ENCODE measurements around the gene MYO1F.

MYO1F gene

DNA sequence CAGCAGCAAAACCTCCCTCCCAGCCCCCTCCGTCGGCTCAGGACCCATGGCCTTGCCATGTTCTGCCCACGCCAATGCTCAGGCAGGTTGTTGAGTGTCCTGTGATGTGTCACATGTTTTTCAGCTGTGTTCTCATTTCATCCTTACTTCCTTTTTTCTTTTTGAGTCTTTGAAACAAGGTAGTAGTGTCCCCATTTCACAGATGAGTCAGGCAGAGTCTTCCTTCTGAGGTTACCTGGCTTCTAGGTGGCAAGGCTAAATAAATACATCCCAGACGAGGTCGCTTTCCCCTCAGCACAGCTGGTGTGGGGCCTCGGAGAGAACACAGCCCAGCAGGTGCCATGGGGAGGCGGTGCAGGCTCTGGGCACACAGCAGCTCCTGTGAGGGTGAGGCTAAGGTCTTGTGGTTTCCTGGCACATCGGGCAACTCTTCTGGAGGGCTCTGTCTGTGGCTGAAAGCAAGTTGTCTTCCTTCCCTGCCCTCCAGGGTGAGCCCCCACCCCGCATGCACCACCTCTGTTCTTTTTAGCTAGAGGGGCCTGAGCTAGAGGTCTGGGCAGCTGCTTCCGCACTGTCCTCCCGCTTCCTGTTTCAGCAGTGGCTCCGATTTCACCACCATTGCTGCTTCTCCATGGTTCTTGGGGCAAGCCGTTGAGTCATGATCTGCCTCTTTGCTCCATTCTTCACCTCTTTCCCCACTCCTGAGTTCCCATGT is 89.9 kb downstream of the MYO1F start:
- Histone ChIP-seq H3K4me2 (ENCODE audit: low read length) (no peak overlapping the region), H3K27me3 (ENCODE audit: insufficient read depth, low read length, poor library complexity) (no peaks in the 10 kb centered on the region), H3K79me1 (ENCODE audit: low read length) (peaks cover 7% of the 10 kb centered on the region), H3K56ac (ENCODE audit: low read length) (no peak overlapping the region), H3K79me2 (ENCODE audit: control insufficient read depth, insufficient read depth, low read length) (peaks cover 8% of the 10 kb centered on the region), H3K4ac (ENCODE audit: low read depth, low read length) (no peak overlapping the region), H3K36me3 (ENCODE audit: control insufficient read depth, insufficient read depth, low read length) (peaks cover 25% of the 10 kb centered on the region), H3K23ac (ENCODE audit: low read length) (no peak overlapping the region), H2AK5ac (ENCODE audit: low read length) (no peak overlapping the region), H3K4me3 (ENCODE audit: low read length) (no peak overlapping the region), H3K4me1 (ENCODE audit: control insufficient read depth, low read depth, low read length) (no peaks in the 10 kb centered on the region), H3K27ac (ENCODE audit: low read depth, low read length) (peak overlapping the region; percentile 38), H2BK120ac (ENCODE audit: low read depth, low read length) (no peak overlapping the region), H3K18ac (ENCODE audit: low read length) (no peak overlapping the region), H3K9ac (ENCODE audit: low read length) (no peak overlapping the region), H4K8ac (ENCODE audit: low read depth, low read length) (no peak overlapping the region), H2BK15ac (replicated peaks; ENCODE audit: low read depth) (no peak overlapping the region), H2BK5ac (ENCODE audit: low read length) (no peak overlapping the region), H4K5ac (ENCODE audit: low read length) (no peak overlapping the region)
- no CpG with 5 or more reads among the region's 13 CpGs for WGBS (ENCODE audit: extremely low coverage, insufficient coverage, low lambda C conversion rate)
- peak; percentile 16 for DNase-seq

DNA sequence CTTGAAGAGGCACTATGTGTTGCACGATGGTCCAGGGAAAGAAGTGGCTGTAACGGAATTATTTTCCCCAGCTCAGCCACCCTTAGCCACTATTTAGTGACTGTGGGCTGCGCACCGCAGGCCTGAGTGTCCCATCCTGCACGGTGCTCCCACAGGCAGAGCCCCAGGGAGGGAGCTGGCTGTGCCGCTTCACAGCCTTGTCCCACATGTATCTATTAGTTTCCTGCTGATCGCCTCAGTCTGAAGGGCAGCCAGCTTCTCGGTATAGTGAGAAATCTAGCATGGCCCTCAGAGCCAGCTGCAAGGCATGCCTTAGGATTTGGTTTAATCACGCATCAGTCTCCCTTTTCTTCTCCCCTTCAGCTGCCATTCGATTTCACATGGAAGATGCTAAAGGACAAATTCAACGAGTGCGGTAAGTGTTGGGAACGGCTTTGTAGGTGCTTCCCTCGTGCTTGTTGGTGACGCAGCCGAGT is 90.5 kb downstream of the MYO1F start:
- Histone ChIP-seq H3K79me1 (ENCODE audit: low read length) (peaks cover 9% of the 10 kb centered on the region), H3K9ac (ENCODE audit: low read length) (no peak overlapping the region), H3K79me2 (ENCODE audit: control insufficient read depth, insufficient read depth, low read length) (peaks cover 11% of the 10 kb centered on the region), H4K5ac (ENCODE audit: low read length) (no peak overlapping the region), H2BK15ac (replicated peaks; ENCODE audit: low read depth) (no peak overlapping the region), H3K18ac (ENCODE audit: low read length) (no peak overlapping the region), H3K4me2 (ENCODE audit: low read length) (no peak overlapping the region), H3K23ac (ENCODE audit: low read length) (no peak overlapping the region), H3K4me3 (ENCODE audit: low read length) (no peak overlapping the region), H2BK5ac (ENCODE audit: low read length) (no peak overlapping the region), H3K4ac (ENCODE audit: low read depth, low read length) (no peak overlapping the region), H3K4me1 (ENCODE audit: control insufficient read depth, low read depth, low read length) (no peaks in the 10 kb centered on the region), H3K36me3 (ENCODE audit: control insufficient read depth, insufficient read depth, low read length) (peaks cover 25% of the 10 kb centered on the region), H3K27ac (ENCODE audit: low read depth, low read length) (no peak overlapping the region), H4K8ac (ENCODE audit: low read depth, low read length) (no peak overlapping the region), H2BK120ac (ENCODE audit: low read depth, low read length) (no peak overlapping the region), H3K27me3 (ENCODE audit: insufficient read depth, low read length, poor library complexity) (no peaks in the 10 kb centered on the region), H2AK5ac (ENCODE audit: low read length) (no peak overlapping the region), H3K56ac (ENCODE audit: low read length) (no peak overlapping the region)
- WGBS (ENCODE audit: extremely low coverage, insufficient coverage, low lambda C conversion rate), result no CpG with 5 or more reads among the region's 16 CpGs
- DNase-seq, result no peak

GRCh38 chr19:8485561-8486371 is 91.5 kb downstream of the MYO1F start:
- Histone ChIP-seq H4K8ac (ENCODE audit: low read depth, low read length) (no peak overlapping the region), H4K5ac (ENCODE audit: low read length) (no peak overlapping the region), H3K79me2 (ENCODE audit: control insufficient read depth, insufficient read depth, low read length) (peaks cover 20% of the 10 kb centered on the region), H2BK15ac (replicated peaks; ENCODE audit: low read depth) (no peak overlapping the region), H3K56ac (ENCODE audit: low read length) (no peak overlapping the region), H3K79me1 (ENCODE audit: low read length) (peaks cover 15% of the 10 kb centered on the region), H3K27ac (ENCODE audit: low read depth, low read length) (no peak overlapping the region), H3K4me3 (ENCODE audit: low read length) (no peak overlapping the region), H2AK5ac (ENCODE audit: low read length) (no peak overlapping the region), H3K36me3 (ENCODE audit: control insufficient read depth, insufficient read depth, low read length) (peaks cover 27% of the 10 kb centered on the region), H3K9ac (ENCODE audit: low read length) (no peak overlapping the region), H3K4ac (ENCODE audit: low read depth, low read length) (no peak overlapping the region), H3K4me2 (ENCODE audit: low read length) (no peak overlapping the region), H3K27me3 (ENCODE audit: insufficient read depth, low read length, poor library complexity) (no peaks in the 10 kb centered on the region), H2BK5ac (ENCODE audit: low read length) (no peak overlapping the region), H3K4me1 (ENCODE audit: control insufficient read depth, low read depth, low read length) (no peaks in the 10 kb centered on the region), H3K23ac (ENCODE audit: low read length) (no peak overlapping the region), H2BK120ac (ENCODE audit: low read depth, low read length) (no peak overlapping the region), H3K18ac (ENCODE audit: low read length) (no peak overlapping the region)
- DNase-seq, result no peak
- WGBS (ENCODE audit: extremely low coverage, insufficient coverage, low lambda C conversion rate), result no CpG with 5 or more reads among the region's 62 CpGs

DNA sequence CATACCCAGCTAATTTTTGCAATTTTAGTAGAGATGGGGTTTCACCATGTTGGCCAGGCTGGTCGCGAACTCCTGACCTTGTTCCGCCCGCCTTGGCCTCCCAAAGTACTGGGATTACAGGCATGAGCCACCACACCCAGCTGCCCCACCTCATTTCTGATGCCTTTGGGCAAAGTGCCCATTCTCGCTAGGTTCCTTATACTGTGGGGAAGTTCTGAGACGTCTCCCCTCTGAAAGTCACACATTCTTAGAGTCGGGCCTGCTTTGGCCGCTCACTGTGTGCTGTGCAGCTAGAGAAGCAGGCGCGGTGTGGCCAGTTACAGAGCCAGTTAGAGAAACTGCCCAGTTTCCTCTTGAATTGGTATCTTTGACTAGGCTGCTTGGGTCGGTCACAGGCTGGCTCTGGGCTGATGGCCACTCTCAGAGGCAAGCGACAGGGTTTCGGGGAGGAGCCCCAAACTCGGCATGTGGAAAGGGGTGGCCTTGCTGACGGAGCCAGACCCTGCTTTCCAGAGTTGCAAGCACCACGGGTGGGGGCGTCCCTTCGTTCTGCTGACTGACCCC is 92.8 kb downstream of the MYO1F start:
- DNase-seq, result no peak
- Histone ChIP-seq H3K4ac (ENCODE audit: low read depth, low read length) (no peak overlapping the region), H3K27me3 (ENCODE audit: insufficient read depth, low read length, poor library complexity) (no peaks in the 10 kb centered on the region), H2BK15ac (replicated peaks; ENCODE audit: low read depth) (no peak overlapping the region), H2AK5ac (ENCODE audit: low read length) (no peak overlapping the region), H3K79me2 (ENCODE audit: control insufficient read depth, insufficient read depth, low read length) (peaks cover 25% of the 10 kb centered on the region), H2BK120ac (ENCODE audit: low read depth, low read length) (no peak overlapping the region), H3K36me3 (ENCODE audit: control insufficient read depth, insufficient read depth, low read length) (peaks cover 27% of the 10 kb centered on the region), H4K5ac (ENCODE audit: low read length) (no peak overlapping the region), H3K18ac (ENCODE audit: low read length) (no peak overlapping the region), H3K79me1 (ENCODE audit: low read length) (peaks cover 17% of the 10 kb centered on the region), H3K4me2 (ENCODE audit: low read length) (no peak overlapping the region), H3K23ac (ENCODE audit: low read length) (no peak overlapping the region), H3K27ac (ENCODE audit: low read depth, low read length) (no peak overlapping the region), H3K9ac (ENCODE audit: low read length) (no peak overlapping the region), H4K8ac (ENCODE audit: low read depth, low read length) (no peak overlapping the region), H3K4me3 (ENCODE audit: low read length) (no peak overlapping the region), H3K56ac (ENCODE audit: low read length) (no peak overlapping the region), H3K4me1 (ENCODE audit: control insufficient read depth, low read depth, low read length) (no peaks in the 10 kb centered on the region), H2BK5ac (ENCODE audit: low read length) (no peak overlapping the region)
- WGBS (ENCODE audit: extremely low coverage, insufficient coverage, low lambda C conversion rate), result no CpG with 5 or more reads among the region's 18 CpGs

DNA sequence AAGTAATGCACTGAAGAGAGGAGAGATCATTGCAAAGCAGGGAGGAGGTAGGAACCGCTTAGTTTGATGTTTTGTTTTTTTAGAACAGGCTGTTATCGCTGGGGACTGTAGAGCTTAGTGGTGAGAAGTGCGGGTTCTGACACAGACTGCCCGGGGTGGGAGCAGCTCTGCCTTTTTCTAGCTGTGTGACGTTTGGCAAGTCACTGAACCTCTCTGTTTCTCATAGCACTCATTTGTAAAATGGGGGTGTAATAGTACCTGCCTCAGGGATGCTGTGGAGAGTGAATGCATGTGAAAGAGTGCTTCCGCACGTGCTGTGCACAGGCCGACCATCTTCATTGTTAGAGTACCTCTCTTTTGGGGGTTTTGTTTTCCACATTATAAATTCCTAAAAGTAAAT is 94.1 kb downstream of the MYO1F start:
- peaks cover 27% of the 10 kb centered on the region for H3K36me3 ChIP-seq (ENCODE audit: control insufficient read depth, insufficient read depth, low read length)
- no peak overlapping the region for H2AK5ac ChIP-seq (ENCODE audit: low read length)
- no peaks in the 10 kb centered on the region for H3K4me1 ChIP-seq (ENCODE audit: control insufficient read depth, low read depth, low read length)
- H3K4me3 ChIP-seq (ENCODE audit: low read length), result no peak overlapping the region
- no CpG with 5 or more reads among the region's 8 CpGs for WGBS (ENCODE audit: extremely low coverage, insufficient coverage, low lambda C conversion rate)
- peaks cover 21% of the 10 kb centered on the region for H3K79me1 ChIP-seq (ENCODE audit: low read length)
- H4K5ac ChIP-seq (ENCODE audit: low read length), result no peak overlapping the region
- H3K23ac ChIP-seq (ENCODE audit: low read length), result no peak overlapping the region
- no peak overlapping the region for H3K4ac ChIP-seq (ENCODE audit: low read depth, low read length)
- no peak overlapping the region for H3K56ac ChIP-seq (ENCODE audit: low read length)
- no peak overlapping the region for H2BK5ac ChIP-seq (ENCODE audit: low read length)
- H2BK15ac ChIP-seq (replicated peaks; ENCODE audit: low read depth), result no peak overlapping the region
- DNase-seq, result no peak
- no peak overlapping the region for H3K4me2 ChIP-seq (ENCODE audit: low read length)
- no peak overlapping the region for H2BK120ac ChIP-seq (ENCODE audit: low read depth, low read length)
- no peak overlapping the region for H4K8ac ChIP-seq (ENCODE audit: low read depth, low read length)
- H3K79me2 ChIP-seq (ENCODE audit: control insufficient read depth, insufficient read depth, low read length), result peaks cover 35% of the 10 kb centered on the region
- no peaks in the 10 kb centered on the region for H3K27me3 ChIP-seq (ENCODE audit: insufficient read depth, low read length, poor library complexity)
- H3K18ac ChIP-seq (ENCODE audit: low read length), result no peak overlapping the region
- H3K9ac ChIP-seq (ENCODE audit: low read length), result no peak overlapping the region
- H3K27ac ChIP-seq (ENCODE audit: low read depth, low read length), result no peak overlapping the region

Measured in mesendoderm (in vitro differentiated cells).